HG02884 (cell line): Measurements from ENCODE around the gene THAP3.
"Not testable (repeated sequence)": the region's sequence is repeated elsewhere in the genome, so short reads cannot be mapped to it uniquely, and the experiment has no call there.

Source experiments
- ATAC-seq: cut with Tn5 transposase; IDR thresholded peaks from one replicate; pipeline ENCODE4 v1.9.1; 2021; ENCODE audit warnings: mild to moderate bottlenecking, moderate library complexity; ENCODE audit not compliant: unreplicated experiment

Gene THAP3

DNA sequence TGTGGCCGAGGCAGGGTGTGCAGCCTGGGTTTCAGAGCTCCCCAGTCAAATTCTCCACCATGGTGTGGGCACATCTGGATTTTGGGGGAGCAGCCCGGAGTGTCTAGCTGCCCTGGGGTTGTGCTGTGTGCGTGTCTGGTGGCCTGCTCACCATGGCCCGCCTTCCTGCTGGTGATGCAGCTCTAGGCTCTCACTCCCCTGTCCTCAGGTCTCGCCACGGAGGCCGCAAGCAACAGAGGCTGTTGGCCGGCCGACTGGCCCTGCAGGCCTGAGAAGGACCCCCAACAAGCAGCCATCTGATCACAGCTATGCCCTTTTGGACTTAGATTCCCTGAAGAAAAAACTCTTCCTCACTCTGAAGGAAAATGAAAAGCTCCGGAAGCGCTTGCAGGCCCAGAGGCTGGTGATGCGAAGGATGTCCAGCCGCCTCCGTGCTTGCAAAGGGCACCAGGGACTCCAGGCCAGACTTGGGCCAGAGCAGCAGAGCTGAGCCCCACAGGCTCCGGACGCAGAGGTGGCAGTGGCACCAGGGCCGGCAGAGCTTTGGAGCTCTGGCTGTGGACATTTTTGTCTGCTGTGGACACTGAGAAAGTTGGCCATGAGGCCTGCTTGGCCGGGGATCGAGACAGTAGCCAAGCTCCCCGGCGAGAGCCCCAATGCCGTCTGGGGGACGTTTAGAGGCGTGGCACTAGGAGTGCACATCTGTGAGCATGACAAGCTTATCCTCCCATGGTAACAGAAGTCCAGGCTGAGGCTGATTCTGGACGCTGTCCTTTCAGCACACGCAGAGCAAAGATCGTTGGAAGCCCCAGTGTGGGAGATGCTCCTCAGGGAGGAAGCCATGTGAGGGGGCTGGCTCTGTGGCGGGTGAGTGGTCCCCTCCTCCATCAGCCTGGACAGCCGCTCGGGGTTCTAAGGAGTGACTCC is 8.2 kb downstream of the THAP3 start:
- no peak for ATAC-seq

DNA sequence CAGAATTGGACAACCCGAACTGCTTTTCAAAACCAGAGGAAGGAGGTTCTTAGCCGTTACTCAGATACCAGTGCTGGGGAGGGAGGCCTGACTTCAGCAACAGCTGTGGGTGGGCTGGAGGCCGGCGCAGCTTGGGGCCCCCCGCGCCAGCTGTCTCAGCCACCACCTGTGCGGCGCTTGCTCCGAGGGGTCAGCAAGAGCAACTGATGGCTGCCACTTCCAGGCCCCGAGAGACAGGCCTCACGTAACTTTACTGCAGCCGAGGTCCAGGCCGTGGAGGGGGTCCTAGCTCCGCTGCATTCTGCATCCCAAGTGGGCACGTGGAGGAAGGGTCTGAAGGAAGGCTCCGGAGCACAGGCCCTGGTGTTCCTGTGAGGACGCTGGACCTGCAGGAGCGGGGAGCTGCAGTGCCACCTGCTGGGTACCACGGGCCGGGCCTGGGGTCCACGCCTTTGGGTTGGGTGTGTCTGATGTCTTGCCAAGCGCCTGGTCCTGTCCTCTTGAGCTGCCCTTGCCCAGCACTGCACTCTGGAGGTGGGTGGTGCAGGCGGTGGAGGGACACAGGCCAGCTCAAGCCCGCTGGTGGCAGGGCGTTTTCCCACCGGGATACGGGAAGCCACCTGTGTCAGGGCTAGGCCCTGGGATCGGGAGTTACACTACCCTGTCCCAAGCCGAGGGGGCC is 9.8 kb downstream of the THAP3 start:
- no peak for ATAC-seq

DNA sequence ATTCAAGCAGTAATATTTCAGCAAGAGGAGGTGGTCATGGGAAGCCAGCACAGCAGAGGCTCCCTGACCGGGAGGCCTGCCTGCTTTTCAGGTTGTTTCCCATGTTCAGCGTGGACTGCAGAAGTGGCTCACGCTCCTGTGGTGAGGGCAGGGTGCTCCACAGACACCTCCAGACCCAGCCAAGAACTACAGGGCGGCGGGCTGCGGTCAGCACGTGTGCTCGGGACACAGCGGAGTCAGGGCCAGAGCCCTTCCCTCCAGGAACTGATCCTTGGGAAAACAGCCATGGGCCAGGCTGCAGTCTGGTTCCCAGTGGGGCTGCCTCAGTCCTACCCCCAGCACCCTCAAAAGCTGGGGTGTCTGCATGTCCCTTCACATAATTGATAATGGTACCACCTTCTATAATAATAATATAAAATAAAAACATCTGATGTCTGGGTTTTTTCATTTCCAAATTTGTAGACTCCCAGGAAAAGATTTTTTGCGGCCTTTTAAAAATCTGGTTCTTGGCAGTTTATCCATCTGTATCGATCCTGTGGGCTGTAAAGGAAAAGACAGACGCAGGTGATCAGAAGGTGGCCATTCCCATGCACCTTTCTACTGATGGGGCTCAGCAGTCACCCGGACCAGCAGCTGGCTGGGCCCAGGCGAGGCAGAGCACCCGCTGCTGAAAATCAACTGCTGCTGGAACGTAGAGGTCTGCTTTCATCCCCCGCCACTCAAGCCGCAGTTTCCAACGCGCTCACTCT is 10.7 kb downstream of the THAP3 start:
- no peak for ATAC-seq

DNA sequence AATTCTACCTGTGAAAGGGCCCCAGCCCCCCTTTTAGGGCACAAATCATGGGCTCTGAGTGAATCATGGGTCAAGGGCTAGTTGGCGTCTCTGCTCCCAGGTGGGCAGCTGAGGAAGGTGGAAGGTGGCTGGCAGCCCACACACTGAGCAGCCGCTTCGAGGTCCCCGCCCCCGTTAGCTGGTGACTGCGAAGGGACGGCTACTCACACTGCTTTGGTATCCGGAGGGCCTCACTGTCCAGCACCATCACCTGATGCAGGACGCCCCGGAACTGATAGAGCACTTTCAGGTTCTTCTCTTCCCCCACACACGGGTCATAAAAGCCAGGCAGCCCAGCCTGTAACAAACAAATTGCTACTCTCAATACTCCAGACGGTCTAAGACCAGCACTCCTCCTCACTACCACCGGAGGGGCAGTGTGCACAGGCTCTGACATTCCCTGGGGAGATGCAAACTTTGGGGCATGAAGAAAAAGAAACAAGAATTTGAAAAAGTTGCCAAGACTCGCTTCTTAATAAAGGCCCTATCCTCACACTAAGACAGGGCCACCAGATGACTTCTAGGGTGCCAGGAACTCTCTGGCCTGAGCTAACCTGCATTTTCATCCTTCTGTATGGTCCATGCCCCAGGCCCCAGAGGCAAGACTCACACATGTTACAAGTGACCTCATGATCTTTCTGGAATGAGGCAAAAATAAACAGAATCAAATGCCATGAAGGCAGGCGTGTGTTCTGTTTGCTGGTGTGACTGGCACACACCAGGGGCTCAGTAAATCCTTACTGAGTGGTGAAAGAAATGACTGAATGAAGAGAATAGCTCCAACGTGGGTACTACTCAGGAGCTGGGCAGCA is 11.5 kb downstream of the THAP3 start:
- ATAC-seq, result no peak

DNA sequence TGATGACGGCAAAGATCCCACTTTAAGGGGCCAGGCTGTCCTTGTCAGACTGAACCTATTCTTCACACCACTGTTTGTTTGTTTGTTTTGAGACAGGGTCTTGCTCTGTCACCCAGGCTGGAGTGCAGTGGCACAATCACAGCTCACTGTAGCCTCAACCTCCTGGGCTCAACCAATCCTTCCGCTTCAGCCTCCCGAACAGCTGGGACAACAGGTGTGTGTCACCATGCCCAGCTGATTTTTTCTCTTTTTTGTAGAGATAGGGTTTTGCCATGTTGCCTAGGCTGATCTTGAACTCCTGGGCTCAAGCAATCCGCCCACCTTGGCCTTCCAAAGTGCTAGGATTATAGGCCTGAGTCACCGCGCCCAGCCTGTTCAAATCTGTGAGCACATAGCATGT is 12.1 kb downstream of the THAP3 start:
- not testable (repeated sequence) for ATAC-seq

DNA sequence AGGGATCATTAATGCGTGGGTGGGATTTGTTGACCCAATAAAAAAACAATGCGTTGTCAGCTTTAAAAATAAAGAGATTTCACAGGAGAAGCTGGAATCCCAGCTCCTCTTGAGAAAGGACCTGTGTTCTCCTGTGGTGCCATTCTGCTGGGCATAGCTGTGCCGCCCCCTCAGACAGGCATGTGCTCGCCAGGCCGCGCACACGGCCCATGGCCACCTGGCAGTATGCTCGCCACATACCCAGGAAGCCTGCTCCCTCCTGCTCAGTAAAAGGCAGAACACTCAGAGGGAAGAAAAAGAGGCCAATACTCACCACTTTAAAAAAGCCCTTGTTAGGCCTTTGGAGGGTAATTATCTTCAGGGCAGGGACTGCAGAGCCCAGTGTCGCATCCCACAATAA is 13.1 kb downstream of the THAP3 start:
- no peak for ATAC-seq

DNA sequence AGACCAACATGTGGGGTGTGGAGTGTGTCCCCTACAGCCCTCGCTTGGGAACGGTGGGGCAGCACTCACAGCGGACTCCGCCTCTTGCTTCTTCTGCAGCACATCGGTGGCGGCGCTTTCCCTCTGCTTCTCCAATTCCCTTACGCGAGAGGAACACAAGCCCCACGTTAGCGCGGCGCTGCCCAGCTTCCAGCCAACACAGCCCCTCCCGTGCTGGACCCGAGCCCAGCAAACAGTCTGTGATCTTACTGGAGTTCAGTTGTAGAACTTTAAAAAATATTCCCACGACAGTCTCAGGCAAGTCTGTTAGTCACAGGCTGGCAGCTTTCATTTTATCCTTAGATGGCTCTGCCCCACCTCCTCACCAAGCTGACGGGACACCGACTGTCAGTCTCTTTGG is 13.6 kb downstream of the THAP3 start:
- ATAC-seq, result no peak

DNA sequence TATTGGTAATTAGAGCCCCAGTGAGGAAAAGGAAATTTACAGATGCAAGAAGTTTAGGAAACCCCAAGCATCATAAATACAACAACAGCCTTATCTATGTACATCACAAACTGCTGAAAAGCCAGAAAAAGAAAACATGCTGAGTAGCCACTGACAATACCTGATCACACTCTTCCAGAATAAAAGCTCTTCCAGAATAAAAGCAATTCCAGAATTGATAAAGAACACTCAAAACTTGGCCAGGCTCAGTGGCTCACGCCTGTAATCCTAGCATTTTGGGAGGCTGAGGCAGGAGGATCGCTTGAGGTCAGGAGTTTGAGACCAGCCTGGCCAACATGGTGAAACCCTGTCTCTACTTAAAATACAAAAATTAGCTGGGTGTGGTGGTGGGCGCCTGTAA is 16.2 kb downstream of the THAP3 start:
- not testable (repeated sequence) for ATAC-seq

DNA sequence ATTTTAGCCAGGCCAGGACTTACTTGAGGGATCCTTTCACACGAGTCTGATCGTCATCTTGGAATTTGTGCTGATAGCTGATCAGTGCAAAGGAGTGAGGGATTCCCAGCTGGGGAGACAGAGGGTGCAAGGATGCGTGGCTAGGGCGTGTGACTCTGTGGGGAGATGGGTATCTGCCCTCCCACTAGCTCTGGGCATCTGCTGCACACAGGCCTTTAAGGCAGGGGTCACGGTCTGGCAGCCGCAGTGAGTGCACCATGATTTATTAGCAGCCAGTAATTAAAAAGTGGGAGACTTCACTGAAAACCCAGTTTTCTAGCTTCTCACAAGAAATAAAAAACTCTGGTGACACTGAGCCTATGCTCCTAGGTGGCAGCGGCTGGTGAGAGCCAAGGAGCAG is 20.4 kb downstream of the THAP3 start:
- no peak for ATAC-seq

DNA sequence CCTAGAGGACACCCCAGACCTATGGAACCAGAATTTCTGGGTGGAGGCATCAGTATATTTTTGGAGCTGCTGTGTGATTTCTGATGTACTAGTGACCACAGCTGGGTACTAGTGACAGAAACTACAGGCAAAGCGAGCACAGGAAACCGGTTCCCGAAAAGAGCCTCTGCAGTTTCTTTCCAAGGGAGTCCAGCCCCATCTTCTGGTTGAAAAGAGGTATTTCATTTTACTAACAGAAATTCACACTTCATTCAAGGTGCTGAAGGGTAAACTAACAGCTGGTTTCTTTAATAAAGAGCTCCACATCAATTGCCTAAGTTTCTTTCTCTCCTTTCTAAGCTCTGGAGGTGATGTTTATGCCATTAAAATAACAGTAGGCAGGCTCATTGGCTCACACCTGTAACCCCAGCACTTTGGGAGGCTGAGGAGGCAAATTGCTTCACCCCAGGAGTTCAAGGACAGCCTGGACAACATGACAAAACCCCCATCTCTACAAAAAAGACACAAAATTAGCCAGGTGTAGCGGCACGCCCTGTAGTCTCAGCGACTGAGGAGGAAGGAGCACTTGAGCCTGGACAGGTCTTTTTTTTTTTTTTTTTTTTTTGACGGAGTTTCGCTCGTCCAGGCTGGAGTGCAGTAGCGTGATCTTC is 22.0 kb downstream of the THAP3 start:
- no peak for ATAC-seq

DNA sequence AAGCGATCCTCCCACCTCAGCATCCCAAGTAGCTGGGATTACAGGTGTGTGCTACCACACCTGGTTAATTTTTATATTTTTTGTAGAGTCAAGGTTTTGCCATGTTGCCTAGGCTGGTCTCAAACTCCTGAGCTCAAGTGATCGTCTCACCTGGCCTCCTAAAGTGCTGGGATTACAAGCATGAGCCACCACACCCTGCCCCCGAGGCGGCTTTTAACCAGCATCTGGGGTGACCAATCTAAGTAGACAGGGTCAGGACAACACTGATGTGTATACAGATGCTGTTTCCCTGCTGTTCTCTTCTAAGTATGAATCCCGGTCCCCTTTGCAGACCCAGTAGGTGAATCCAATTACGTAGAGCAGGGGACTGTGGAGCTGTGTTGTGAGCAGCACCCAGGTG is 23.9 kb downstream of the THAP3 start:
- ATAC-seq, result no peak

DNA sequence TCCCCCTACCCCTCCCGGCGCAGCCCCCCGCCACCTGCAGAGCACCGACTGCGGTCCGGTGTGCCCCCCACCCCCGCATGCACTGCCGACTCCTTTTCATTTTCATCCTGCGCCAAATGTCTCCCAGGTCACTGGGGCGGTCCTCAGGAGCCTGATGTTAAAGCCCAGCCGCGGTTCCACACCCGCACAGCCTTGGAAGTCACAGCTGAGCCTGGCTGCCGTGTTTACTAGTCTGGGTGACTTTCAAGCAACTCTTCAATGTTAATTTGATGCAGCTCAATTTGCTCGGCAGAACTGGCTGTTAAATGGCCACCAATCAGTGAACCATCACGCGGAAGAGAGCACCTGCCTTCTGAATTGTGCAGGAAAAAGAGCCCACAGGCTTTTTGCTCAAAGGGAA is 27.2 kb downstream of the THAP3 start:
- ATAC-seq, result no peak

DNA sequence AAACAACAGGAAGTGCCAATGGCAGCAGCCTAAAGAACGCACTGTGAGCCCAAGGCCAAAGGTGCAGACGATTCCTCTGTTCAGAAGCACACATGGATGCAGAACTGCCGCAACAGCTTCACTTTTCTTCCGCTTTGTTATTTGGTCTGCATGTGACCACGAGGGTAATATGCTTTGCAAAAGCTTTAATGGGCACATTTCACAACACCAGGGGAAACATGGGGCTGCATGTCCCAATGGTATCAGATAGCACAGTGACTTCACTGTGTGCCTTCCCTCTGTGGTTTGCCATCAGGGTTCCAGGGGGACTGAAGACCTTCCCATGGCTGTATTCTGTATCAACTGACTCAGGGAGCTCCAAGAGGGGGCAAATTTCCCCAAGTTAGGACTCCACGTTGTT is 28.3 kb downstream of the THAP3 start:
- ATAC-seq, result no peak

DNA sequence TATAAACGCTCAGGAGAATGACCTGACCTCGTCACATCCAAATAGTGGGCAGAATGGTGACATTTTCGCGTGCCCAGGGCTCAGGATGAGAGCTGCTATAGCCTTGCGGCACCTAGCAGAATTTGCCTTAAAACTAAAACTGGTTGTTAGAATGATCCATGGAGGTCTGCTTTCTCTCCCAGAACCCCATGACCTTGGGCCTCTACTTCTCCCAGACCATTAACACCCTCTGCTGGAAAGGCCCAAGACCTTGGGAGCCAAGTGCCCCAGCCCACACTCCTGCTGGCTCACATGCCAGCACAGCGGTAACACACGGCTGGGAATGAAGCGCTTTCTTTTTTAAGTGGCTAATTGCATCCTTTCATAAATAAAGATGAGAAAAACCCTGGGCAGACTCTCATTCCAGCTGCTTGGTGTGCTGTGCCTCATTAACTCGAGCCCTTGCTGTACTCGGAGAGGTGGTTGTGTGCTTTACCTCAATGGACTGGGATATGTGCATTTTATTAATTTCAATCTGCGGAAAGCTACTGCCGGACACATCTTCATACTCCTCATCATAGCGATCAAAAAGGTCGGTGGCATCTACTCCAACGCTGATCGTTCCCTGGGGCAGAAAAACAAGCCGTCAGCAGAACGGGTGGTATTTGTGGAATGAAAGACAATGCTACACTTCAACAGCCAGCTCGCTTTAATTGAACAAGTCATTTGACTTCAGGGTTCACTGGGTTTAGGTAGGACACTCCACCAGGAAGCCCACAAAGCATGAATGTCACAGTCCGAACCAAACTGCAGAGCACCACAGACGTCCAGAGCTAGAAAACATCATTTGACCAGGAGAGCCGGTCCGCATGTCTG is 29.0 kb downstream of the THAP3 start:
- no peak for ATAC-seq

DNA sequence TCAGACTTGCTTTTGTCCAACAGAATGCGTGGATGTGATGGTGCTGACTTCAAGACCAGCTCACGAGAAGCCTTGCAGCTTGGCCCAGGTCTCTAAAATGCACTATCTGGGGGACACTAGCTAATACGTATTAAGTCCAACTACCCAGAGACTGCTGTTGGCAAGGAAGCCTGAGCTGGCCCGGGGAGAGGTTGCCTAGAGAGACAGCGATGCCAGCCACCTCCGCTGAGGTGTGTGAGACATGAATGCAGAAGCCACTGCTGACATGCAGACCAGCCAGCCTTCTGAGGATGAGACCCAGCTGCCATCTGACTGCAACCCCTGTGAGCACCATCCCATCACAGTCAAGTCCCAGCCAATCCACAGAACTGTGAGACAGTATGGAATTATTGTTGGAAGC is 32.5 kb downstream of the THAP3 start:
- no peak for ATAC-seq

DNA sequence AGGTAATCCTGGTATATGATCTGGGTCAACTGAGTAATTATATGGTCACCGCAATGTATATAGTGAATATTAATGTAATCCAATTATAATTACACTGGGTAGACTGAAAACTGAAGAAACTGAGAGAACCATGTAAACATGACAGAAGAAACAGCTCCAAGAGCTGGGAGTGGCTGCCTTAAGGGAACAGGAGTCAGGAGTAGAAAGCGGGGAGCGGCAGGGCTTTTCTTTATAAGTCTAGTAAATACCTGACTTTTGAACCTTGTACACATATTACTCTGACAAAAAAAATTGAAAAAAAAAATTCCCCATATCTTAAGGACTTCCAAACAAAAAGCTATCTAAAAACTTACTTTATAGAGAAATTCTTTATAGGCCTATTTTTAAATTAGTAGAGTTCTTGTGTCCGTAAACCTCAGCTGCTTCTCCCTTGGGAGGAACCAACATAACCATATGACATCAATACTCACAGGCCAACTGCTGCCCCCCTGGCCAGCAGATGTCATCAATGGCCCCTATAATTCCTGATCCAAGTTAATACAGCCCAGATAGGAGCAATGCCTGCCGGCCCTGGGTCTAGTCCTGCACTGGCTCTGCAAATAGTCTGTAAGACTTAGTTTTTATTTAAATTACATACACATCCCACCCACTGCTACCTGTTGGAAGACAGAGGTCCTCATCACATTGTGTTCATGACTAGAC is 33.8 kb downstream of the THAP3 start:
- ATAC-seq, result no peak

DNA sequence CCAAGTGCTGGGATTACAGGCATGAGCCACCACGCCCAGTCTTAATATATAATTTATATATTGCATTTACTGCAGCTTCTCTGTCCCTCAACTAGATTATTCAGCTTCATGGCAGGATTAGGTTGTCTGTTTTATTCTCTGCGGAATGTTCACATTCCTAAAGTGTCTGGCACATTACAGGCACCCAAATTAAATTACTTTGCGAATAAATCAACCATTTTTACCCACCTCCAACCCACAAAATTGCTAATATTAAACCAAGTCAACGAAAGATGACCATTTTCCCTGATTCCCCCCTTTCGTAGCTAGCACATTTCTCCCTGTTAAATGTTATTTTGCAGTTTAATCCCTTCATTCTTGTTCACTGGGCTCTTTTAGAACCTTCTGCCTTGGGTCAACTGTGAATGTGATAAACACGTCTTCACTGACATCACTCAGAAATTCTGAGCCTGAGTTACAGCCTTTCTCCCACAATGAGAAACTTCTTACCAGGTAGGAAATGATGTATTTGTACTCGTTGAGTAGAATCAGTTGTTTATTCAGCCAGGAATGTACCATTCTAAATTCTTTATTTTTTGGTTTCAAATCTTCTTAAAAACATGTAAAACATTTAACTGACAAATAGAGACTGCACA is 35.9 kb downstream of the THAP3 start:
- ATAC-seq, result no peak

DNA sequence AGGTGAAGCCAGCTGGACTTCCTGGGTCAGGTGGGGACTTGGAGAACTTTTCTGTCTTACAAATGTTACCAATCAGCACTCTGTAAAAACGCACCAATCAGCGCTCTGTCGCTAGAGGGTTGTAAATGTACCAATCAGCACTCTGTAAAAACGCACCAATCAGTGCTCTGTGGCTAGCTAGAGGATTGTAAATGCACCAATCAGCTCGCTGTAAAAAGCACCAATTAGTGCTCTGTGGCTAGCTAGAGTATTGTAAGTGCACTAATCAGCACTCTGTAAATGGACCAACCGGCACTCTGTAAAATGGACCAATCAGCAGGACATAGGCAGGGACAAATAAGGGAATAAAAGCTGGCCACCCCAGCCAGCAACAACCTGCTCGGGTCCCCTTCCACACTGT is 37.8 kb downstream of the THAP3 start:
- not testable (repeated sequence) for ATAC-seq
